Fibroblast of mammary gland (primary cell): ENCODE data around the gene FOSL2.

Experiments used
- DNase-seq: peaks from one replicate; pipeline ENCODE4 v3.0.0-alpha.2; 2010; ENCODE audit warnings: low read depth
- H3K4me3 ChIP-seq: 2 replicates; pipeline ENCODE4 v1.5.1; 2011; ENCODE audit warnings: low read depth, mild to moderate bottlenecking, low read length, moderate library complexity; ENCODE audit not compliant: control insufficient read depth
- CTCF ChIP-seq: conservative IDR thresholded peaks from 2 replicates; pipeline ENCODE4 v1.5.1; 2011; ENCODE audit warnings: low read depth, low read length, inconsistent platforms; ENCODE audit not compliant: control insufficient read depth, insufficient read depth

Gene FOSL2

GRCh38 chr2:28350791-28351285, 41.8 kb upstream of the FOSL2 start:
- no peak for TF ChIP-seq CTCF
- DNase-seq: no peak
- H3K4me3 ChIP-seq: no peak overlapping the region

- TF ChIP-seq CTCF: no peak
- DNase-seq: no peak
- no peak overlapping the region for H3K4me3 ChIP-seq
These were observed 41.0 kb upstream of the FOSL2 start for GRCh38 chr2:28351621-28352020.

- no peak overlapping the region for H3K4me3 ChIP-seq
- TF ChIP-seq CTCF: no peak
- DNase-seq: no peak
These were observed 40.6 kb upstream of the FOSL2 start for GRCh38 chr2:28352104-28352503.

- no peak overlapping the region for H3K4me3 ChIP-seq
- no peak for DNase-seq
- TF ChIP-seq CTCF: no peak
These were observed 40.0 kb upstream of the FOSL2 start for GRCh38 chr2:28352610-28353195.

GRCh38 chr2:28354920-28355520, 37.6 kb upstream of the FOSL2 start:
- TF ChIP-seq CTCF: no peak
- no peak for DNase-seq
- no peak overlapping the region for H3K4me3 ChIP-seq

GRCh38 chr2:28355521-28356094, 37.0 kb upstream of the FOSL2 start:
- no peak for TF ChIP-seq CTCF
- no peak for DNase-seq
- no peak overlapping the region for H3K4me3 ChIP-seq
